KOPT-K1 (cell line): ENCODE measurements around the gene LSM14A.
"Not testable (repeated sequence)": the region's sequence is repeated elsewhere in the genome, so short reads cannot be mapped to it uniquely, and the experiment has no call there.

Experiments used
- H3K27ac ChIP-seq: fragments of 200-600 bp; sonication (generic); 2 replicates; pipeline ENCODE4 v1.5.1; 2016; ENCODE audit warnings: antibody characterized with exemption, mild to moderate bottlenecking, low read depth, low read length; ENCODE audit not compliant: poor library complexity, severe bottlenecking
- H3K36me3 ChIP-seq: fragments of 200-600 bp; sonication (generic); 2 replicates; pipeline ENCODE4 v1.5.1; 2017; ENCODE audit warnings: antibody characterized with exemption, mild to moderate bottlenecking, low read length, moderate library complexity; ENCODE audit not compliant: insufficient read depth
- H3K9me3 ChIP-seq: fragments of 200-600 bp; sonication (generic); 2 replicates; pipeline ENCODE4 v1.5.1; 2017; ENCODE audit warnings: antibody characterized with exemption, low read length, mild to moderate bottlenecking; ENCODE audit not compliant: insufficient read depth, poor library complexity, severe bottlenecking

LSM14A gene

GRCh38 chr19:34193876-34194275, 21.6 kb downstream of the LSM14A start:
- no peak overlapping the region for H3K27ac ChIP-seq
- no peaks in the 10 kb centered on the region for H3K9me3 ChIP-seq
- H3K36me3 ChIP-seq: peaks cover 63% of the 10 kb centered on the region

GRCh38 chr19:34201133-34201532, 28.8 kb downstream of the LSM14A start:
- Histone ChIP-seq H3K36me3 (peaks cover 90% of the 10 kb centered on the region), H3K27ac (no peak overlapping the region), H3K9me3 (no peaks in the 10 kb centered on the region)

GRCh38 chr19:34205324-34205723, 33.0 kb downstream of the LSM14A start:
- not testable (repeated sequence) for H3K9me3 ChIP-seq, H3K27ac ChIP-seq
- H3K36me3 ChIP-seq: peaks cover 89% of the 10 kb centered on the region

- Histone ChIP-seq H3K9me3 (no peaks in the 10 kb centered on the region), H3K36me3 (peaks cover 94% of the 10 kb centered on the region), H3K27ac (no peak overlapping the region)
These were observed 36.1 kb downstream of the LSM14A start for GRCh38 chr19:34208291-34208884.

- Histone ChIP-seq H3K36me3 (peaks cover 95% of the 10 kb centered on the region), H3K27ac (no peak overlapping the region), H3K9me3 (no peaks in the 10 kb centered on the region)
These were observed 37.4 kb downstream of the LSM14A start for GRCh38 chr19:34209726-34210125.

GRCh38 chr19:34213283-34213682, 41.0 kb downstream of the LSM14A start:
- peaks cover 82% of the 10 kb centered on the region for H3K36me3 ChIP-seq
- H3K9me3 ChIP-seq: no peaks in the 10 kb centered on the region
- H3K27ac ChIP-seq: no peak overlapping the region

GRCh38 chr19:34214040-34214439, 41.7 kb downstream of the LSM14A start:
- Histone ChIP-seq H3K9me3 (no peaks in the 10 kb centered on the region), H3K27ac (no peak overlapping the region), H3K36me3 (peaks cover 81% of the 10 kb centered on the region)

- peaks cover 81% of the 10 kb centered on the region for H3K36me3 ChIP-seq
- no peak overlapping the region for H3K27ac ChIP-seq
- no peaks in the 10 kb centered on the region for H3K9me3 ChIP-seq
These were observed 42.8 kb downstream of the LSM14A start for GRCh38 chr19:34215006-34215665.

GRCh38 chr19:34215666-34216038, 43.3 kb downstream of the LSM14A start:
- Histone ChIP-seq H3K36me3 (peaks cover 81% of the 10 kb centered on the region), H3K9me3 (no peaks in the 10 kb centered on the region), H3K27ac (no peak overlapping the region)

GRCh38 chr19:34216745-34217219, 44.5 kb downstream of the LSM14A start:
- peaks cover 81% of the 10 kb centered on the region for H3K36me3 ChIP-seq
- H3K27ac ChIP-seq, H3K9me3 ChIP-seq: not testable (repeated sequence)

- H3K9me3 ChIP-seq: no peaks in the 10 kb centered on the region
- H3K36me3 ChIP-seq: peaks cover 82% of the 10 kb centered on the region
- H3K27ac ChIP-seq: no peak overlapping the region
These were observed 45.9 kb downstream of the LSM14A start for GRCh38 chr19:34217952-34218817.

- H3K27ac ChIP-seq: no peak overlapping the region
- peaks cover 82% of the 10 kb centered on the region for H3K36me3 ChIP-seq
- no peaks in the 10 kb centered on the region for H3K9me3 ChIP-seq
These were observed 46.5 kb downstream of the LSM14A start for GRCh38 chr19:34218818-34219164.

- no peaks in the 10 kb centered on the region for H3K9me3 ChIP-seq
- peaks cover 82% of the 10 kb centered on the region for H3K36me3 ChIP-seq
- no peak overlapping the region for H3K27ac ChIP-seq
These were observed 48.3 kb downstream of the LSM14A start for GRCh38 chr19:34220472-34221063.

GRCh38 chr19:34222386-34222785, 50.1 kb downstream of the LSM14A start:
- Histone ChIP-seq H3K27ac (no peak overlapping the region), H3K9me3 (no peaks in the 10 kb centered on the region), H3K36me3 (peaks cover 89% of the 10 kb centered on the region)

GRCh38 chr19:34224996-34225658, 52.8 kb downstream of the LSM14A start:
- H3K27ac ChIP-seq: no peak overlapping the region
- peaks cover 100% of the 10 kb centered on the region for H3K36me3 ChIP-seq
- no peaks in the 10 kb centered on the region for H3K9me3 ChIP-seq
